ENCODE data around the gene HBS1L. TPM values are rescaled to one million over a fixed set of nuclear protein-coding genes. Genes with fewer than 3 reads are reported as not detected.

HBS1L gene
- 10 to 100 TPM; 72.8 to 92.3 (median 85.3) TPM for total RNA-seq

DNA sequence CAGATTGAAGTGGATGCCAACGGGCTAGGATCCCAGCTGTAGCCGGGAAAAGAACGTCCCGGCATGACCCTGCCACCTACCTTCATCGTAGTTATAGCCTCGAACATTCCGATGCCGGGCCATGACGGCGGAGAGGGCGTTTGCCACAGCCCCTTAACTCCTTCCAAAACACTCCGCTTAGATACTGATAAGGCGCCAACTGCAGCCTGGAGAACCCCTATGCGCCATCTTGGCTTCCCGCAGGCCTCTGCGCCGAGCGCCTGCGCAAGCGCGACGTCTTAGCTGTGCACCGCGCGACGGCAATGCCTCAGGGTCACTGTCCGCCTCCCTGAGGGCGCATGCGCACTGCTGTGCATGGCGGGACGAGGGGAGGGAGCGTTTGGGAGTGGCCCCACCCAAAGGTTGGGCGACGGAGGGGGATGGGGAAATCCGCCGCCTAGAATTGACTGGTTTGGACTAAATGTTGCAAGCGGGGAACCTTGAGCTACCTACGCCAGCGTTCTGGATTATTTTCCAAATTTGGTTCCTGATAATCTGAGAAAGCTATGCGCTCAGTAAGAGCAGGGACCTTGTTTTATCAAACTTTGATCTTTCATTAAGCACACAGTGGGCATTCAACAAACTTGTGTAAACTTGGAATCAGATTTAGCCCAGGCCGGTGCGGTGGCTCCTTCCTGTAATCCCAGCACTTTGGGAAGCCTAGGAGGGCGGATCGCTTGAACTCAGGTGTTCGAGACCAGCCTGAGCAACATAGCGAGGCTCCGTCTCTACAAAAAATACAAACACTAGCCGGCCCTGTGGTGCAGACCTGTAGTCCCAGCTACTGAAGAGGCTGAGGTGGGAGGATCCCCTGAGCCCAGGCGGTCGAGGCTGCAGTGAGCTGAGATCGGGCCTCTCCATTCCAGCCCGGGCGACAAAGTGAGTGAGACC, at the start of gene HBS1L:
Gene HBS1L, minus strand, starts transcription at position 254 of the 930 bp plus-strand sequence. Its CDS starts 131 bp downstream, at position 123.
- DNase-seq (peak; percentile 97), ATAC-seq (peak; percentile 98)
- Mint-ChIP-seq H3K9me3 (no peaks in the 10 kb centered on the region), H3K4me3 (peak within 1 kb of the TSS; percentile 99), H3K27me3 (ENCODE audit: low read depth) (peaks cover 2% of the 10 kb centered on the region), H3K36me3 (ENCODE audit: insufficient read depth) (peaks cover 7% of the 10 kb centered on the region), H3K4me1 (ENCODE audit: low read depth) (peaks cover 34% of the 10 kb centered on the region)

DNA sequence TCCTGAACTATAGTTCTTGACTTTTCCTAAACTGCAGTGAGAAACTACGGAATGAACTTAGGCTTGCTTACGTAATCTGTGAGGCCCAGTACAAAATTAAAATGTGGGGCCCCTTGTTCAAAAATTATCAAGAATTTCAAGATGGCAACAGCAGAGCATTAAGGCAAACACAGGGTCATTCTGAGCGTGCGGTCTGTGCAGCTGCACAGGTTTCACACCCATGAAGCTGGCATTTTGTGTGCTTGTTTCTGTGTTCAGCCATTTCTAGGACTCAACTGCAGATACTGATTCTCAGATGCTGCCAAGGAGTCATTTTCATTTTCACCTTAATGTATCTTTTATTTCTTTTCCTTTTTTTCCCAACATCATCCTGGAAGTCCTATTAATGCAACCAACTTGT, 49.6 kb upstream of the HBS1L start:
- peaks cover 40% of the 10 kb centered on the region for H3K4me1 Mint-ChIP-seq (ENCODE audit: low read depth)
- DNase-seq, result no peak
- H3K9me3 Mint-ChIP-seq, result no peaks in the 10 kb centered on the region
- H3K4me3 Mint-ChIP-seq, result no peak overlapping the region
- no peak for ATAC-seq
- no peaks in the 10 kb centered on the region for H3K36me3 Mint-ChIP-seq (ENCODE audit: insufficient read depth)
- no peaks in the 10 kb centered on the region for H3K27me3 Mint-ChIP-seq (ENCODE audit: low read depth)

DNA sequence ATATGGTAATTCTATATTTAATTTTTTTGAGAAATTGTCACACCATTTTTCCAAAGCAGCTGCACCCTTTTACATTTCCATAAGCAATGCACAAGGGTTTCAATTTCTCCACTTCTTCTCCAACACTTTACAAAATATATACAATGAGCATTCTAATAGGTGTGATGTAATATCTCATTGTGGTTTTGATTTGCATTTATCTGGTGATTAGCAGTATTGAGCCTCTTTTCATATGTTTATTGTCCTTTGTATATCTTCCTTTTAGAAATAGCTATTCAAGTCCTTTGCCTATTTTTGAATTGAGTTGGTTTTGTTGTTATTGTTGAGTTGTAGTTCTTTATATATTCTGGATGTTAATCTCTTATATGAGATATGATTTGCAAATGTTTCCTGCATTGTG, 47.6 kb upstream of the HBS1L start:
- H3K36me3 Mint-ChIP-seq (ENCODE audit: insufficient read depth), result no peaks in the 10 kb centered on the region
- H3K27me3 Mint-ChIP-seq (ENCODE audit: low read depth), result no peaks in the 10 kb centered on the region
- no peak overlapping the region for H3K4me3 Mint-ChIP-seq
- H3K4me1 Mint-ChIP-seq (ENCODE audit: low read depth), result peaks cover 44% of the 10 kb centered on the region
- DNase-seq (no peak), ATAC-seq (no peak)
- no peaks in the 10 kb centered on the region for H3K9me3 Mint-ChIP-seq

DNA sequence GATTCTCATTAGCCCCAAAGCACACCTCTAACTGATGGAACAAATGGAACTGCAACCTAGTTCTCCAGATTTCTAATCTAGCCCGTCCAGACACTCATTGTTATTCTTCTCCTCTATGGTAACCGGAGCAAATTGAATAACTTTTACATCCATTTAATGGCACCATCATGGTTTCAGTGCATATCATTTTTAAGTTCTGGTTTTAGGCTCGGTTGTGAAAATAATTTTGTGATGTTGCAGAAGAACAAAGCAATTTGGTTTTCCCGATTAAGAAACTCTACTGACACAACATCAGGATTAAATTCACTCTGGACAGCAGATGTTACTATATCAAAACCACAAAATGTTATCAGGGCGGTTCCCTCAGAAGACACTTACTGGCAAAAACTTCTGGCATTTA, 42.5 kb upstream of the HBS1L start:
- ATAC-seq, result no peak
- no peak for DNase-seq
- H3K9me3 Mint-ChIP-seq, result no peaks in the 10 kb centered on the region
- peaks cover 44% of the 10 kb centered on the region for H3K4me1 Mint-ChIP-seq (ENCODE audit: low read depth)
- no peaks in the 10 kb centered on the region for H3K36me3 Mint-ChIP-seq (ENCODE audit: insufficient read depth)
- no peaks in the 10 kb centered on the region for H3K27me3 Mint-ChIP-seq (ENCODE audit: low read depth)
- H3K4me3 Mint-ChIP-seq, result no peak overlapping the region

DNA sequence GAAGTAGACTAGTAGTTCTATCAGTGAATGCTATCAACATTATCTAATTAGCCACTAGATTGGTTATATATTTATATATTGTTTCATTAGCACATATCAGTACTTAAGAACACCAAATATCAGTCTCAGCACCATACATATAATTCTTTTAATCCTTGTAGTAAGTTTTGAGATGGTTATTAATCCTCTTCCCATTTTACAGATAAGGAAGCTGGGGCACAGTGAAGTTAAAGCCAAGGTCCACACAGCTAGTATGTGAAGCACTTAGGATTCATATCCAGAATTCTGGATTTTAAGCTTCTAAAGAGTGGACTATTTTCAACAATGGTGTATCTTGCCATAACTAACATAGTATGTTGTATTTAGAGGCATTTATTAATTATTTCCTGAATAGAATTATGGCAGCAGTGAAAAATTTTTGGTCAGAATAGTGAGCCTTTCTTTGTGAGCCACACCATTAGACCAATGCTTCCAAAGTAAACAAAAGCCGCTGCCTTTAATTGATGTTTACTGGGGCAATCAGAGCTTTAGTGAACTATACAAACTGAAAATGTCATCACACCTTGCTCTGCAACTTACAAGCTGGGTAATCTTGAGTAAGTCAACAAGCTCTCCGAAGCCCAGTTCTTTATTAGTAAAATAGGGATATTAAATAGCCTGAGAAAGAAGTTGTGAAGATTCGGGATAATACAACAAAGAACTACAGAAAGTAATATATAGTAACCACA, 41.9 kb upstream of the HBS1L start:
- ATAC-seq (no peak), DNase-seq (no peak)
- Mint-ChIP-seq H3K27me3 (ENCODE audit: low read depth) (no peaks in the 10 kb centered on the region), H3K4me1 (ENCODE audit: low read depth) (peaks cover 40% of the 10 kb centered on the region), H3K9me3 (no peaks in the 10 kb centered on the region), H3K36me3 (ENCODE audit: insufficient read depth) (no peaks in the 10 kb centered on the region), H3K4me3 (no peak overlapping the region)

DNA sequence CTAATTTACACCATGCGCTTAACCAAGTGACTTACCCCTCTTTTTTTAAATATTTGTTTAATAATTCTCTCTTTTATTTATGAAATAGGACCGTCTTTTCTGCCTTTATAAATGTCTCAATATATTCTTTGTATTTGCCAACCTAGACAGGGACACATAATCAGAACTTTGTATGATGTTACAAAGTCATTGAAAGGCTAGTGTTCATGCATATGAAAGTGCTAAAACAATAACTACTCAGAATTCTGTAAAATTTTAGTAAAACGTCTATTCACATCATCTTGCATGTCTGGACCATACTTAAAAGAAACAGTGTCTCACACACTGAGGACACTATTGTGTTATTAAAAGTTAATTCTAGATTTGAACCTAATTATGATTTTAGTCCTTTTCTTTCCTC, 41.1 kb upstream of the HBS1L start:
- H3K4me1 Mint-ChIP-seq (ENCODE audit: low read depth), result peaks cover 42% of the 10 kb centered on the region
- no peaks in the 10 kb centered on the region for H3K36me3 Mint-ChIP-seq (ENCODE audit: insufficient read depth)
- H3K4me3 Mint-ChIP-seq, result no peak overlapping the region
- DNase-seq, result no peak
- no peak for ATAC-seq
- no peaks in the 10 kb centered on the region for H3K9me3 Mint-ChIP-seq
- no peaks in the 10 kb centered on the region for H3K27me3 Mint-ChIP-seq (ENCODE audit: low read depth)

DNA sequence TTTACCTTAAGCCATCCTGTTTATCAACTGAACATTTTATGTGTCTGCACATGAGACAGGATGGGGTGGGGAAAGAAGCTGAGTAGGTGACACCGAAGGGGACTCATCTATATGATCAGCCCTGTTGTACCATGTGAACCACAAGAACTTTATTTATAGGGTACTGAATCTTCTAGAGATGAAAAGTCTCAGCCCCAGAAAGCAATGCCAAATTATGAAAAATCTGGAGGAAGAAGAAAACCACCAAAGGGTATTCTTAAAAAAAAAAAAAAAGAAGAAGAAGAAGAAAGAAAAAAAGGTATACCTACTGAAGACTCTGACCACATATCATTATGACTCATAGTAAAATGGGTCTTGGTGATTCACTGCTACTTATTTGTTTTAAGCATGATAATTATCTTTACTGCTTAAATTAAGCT, 39.8 kb upstream of the HBS1L start:
- ATAC-seq (peak; percentile 90 to 93), DNase-seq (peak; percentile 35)
- peaks cover 55% of the 10 kb centered on the region for H3K4me1 Mint-ChIP-seq (ENCODE audit: low read depth)
- H3K4me3 Mint-ChIP-seq, result no peak overlapping the region
- H3K36me3 Mint-ChIP-seq (ENCODE audit: insufficient read depth), result no peaks in the 10 kb centered on the region
- H3K9me3 Mint-ChIP-seq, result no peaks in the 10 kb centered on the region
- H3K27me3 Mint-ChIP-seq (ENCODE audit: low read depth), result no peaks in the 10 kb centered on the region

DNA sequence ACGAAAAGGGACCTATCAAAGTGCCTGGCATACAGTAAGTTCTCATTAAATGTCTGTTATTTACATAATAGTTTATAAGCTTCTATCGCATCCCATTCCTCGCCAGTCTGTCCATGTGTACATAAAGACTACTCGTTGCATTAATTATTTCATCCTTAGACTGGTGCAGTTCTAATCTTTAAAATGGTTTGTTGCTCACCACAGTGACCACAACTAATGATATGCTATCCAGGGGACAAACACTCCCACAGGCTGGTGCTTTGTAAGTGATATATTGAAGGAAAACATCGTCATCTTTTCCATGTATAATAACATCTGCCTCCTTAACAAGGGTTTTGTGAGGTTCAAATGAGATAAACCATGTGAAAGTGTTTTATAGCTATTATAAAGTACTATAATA, 39.0 kb upstream of the HBS1L start:
- no peaks in the 10 kb centered on the region for H3K36me3 Mint-ChIP-seq (ENCODE audit: insufficient read depth)
- peaks cover 60% of the 10 kb centered on the region for H3K4me1 Mint-ChIP-seq (ENCODE audit: low read depth)
- DNase-seq, result no peak
- no peaks in the 10 kb centered on the region for H3K9me3 Mint-ChIP-seq
- no peak overlapping the region for H3K4me3 Mint-ChIP-seq
- no peak for ATAC-seq
- no peaks in the 10 kb centered on the region for H3K27me3 Mint-ChIP-seq (ENCODE audit: low read depth)

DNA sequence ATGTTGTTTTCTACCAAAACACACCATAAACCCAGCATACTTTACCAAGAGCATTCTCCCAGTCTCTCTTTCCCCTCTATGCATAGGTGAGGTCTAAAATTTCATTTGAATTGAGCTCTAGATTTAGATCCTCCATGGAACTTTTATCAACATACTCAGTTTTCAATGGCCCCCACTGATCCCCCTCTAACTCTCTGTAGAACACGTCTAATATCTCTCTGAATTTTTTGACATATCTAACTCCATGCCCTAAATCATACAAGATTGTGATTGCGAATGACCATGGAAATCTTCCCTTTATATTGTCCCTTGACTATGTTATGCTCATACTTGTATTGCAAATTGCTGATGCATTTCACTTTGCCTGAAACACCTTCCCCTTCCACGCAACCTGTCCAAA, 38.1 kb upstream of the HBS1L start:
- no peaks in the 10 kb centered on the region for H3K27me3 Mint-ChIP-seq (ENCODE audit: low read depth)
- DNase-seq (no peak), ATAC-seq (no peak)
- H3K4me1 Mint-ChIP-seq (ENCODE audit: low read depth), result peaks cover 68% of the 10 kb centered on the region
- H3K4me3 Mint-ChIP-seq, result peak overlapping the region; percentile 31
- no peaks in the 10 kb centered on the region for H3K9me3 Mint-ChIP-seq
- no peaks in the 10 kb centered on the region for H3K36me3 Mint-ChIP-seq (ENCODE audit: insufficient read depth)

DNA sequence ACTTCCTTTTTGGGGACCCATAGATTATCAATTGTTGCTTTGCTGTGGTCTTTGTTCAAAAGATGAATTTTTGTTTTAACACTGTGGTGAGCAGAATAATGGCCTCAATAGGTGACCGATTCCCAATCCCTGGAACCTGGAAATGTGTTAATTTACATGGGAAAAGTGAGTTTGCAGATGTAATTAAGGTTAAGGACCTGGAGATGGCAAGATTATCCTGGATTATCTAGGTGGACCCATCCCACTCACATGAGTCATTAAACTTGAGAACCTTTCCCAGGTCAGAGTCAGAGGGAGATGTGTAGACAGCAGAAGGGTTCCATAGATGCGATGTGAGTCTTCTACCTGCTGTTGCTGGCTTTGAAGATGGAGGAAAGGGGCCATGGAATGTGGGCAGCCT, 36.2 kb upstream of the HBS1L start:
- Mint-ChIP-seq H3K27me3 (ENCODE audit: low read depth) (no peaks in the 10 kb centered on the region), H3K4me1 (ENCODE audit: low read depth) (peaks cover 87% of the 10 kb centered on the region), H3K9me3 (no peaks in the 10 kb centered on the region), H3K4me3 (peak overlapping the region; percentile 19), H3K36me3 (ENCODE audit: insufficient read depth) (no peaks in the 10 kb centered on the region)
- DNase-seq (no peak), ATAC-seq (no peak)

DNA sequence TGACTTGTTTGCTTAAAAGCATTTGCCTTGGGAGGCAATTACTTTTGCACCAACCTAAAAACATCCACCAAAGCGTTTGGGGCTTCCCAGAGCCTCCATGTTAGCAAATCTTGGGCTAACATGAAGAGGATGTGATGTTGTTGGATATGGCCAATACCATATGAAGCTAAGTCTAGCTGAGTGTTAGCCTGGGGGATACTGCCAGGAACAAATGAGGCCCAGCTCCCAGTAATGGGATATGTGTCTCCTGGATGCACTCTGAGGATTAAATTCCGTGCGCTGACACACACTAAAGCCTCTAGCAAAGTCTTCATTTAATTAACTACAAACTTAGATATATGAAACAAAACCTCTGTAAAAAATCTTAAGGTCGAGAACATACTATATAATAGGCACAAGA, 35.3 kb upstream of the HBS1L start:
- Mint-ChIP-seq H3K4me3 (no peak overlapping the region), H3K9me3 (no peaks in the 10 kb centered on the region), H3K27me3 (ENCODE audit: low read depth) (no peaks in the 10 kb centered on the region), H3K4me1 (ENCODE audit: low read depth) (peaks cover 90% of the 10 kb centered on the region), H3K36me3 (ENCODE audit: insufficient read depth) (no peaks in the 10 kb centered on the region)
- DNase-seq (no peak), ATAC-seq (no peak)

DNA sequence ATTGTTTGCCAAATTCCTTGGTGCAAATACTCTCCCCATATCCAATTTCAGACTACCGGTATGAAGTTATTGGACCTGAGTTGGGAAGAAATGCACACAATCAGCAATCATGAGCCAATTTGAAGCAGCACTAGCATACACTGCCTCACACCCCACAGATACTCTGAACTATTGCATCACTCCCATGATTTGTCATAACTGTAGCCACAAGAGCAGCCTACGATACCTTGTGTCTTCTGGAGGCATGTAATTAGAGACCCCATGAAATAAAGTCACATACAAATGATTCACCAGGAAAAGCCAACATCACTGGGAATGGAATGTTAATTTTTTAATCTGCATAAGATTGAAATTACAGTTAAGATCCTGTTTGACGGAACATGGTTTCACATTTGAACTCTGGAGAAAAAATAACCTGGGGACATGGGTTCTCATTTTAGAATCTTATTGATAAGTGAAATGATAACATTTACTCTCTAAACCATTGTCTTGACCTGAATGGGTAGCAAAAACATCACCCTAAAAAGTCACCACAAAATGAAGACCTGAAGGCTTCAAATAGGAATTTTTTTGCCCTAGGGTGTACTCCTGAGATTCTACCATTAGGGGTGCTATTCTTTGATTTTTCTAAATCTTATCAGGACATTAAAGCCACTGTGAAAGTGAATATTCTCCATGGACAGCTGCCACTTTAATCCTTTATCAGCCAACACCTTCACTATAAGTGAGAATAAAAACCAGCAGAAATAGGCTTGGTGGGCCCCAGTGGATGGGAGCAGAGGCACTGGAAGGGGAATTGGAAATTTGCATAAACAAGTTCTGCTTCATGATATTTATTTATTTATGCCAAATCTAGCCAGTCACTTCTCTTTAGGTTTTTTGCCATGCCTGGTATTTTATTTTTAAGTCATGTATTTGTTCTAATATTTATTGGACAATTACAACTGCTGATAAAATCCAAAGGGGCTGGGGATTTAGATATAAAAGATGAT, 34.5 kb upstream of the HBS1L start:
- no peaks in the 10 kb centered on the region for H3K9me3 Mint-ChIP-seq
- H3K4me3 Mint-ChIP-seq, result peak overlapping the region; percentile 57
- H3K4me1 Mint-ChIP-seq (ENCODE audit: low read depth), result peaks cover 86% of the 10 kb centered on the region
- no peak for DNase-seq
- H3K27me3 Mint-ChIP-seq (ENCODE audit: low read depth), result no peaks in the 10 kb centered on the region
- H3K36me3 Mint-ChIP-seq (ENCODE audit: insufficient read depth), result no peaks in the 10 kb centered on the region
- ATAC-seq, result peak; percentile 77 to 82

DNA sequence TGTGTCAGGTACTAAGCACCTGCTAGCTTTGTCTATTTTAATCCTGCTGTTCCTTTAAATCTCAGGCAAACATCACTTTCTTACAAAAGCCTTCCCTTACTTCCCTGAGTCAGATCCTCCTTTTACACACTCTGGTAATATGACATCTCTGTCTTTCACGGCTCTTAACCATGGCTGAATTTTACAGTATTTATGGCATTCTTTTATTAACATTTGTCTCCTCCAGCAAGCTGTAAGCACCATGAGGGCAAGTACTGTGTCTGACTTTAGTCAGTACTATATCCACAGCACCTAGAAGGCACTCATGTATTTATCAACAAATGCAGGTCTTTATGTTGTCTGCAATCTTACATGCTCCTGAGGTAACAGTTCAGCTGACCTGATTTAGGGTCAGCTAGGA, 33.7 kb upstream of the HBS1L start:
- DNase-seq (no peak), ATAC-seq (peak in 1 of 2 donors; percentile 6)
- Mint-ChIP-seq H3K9me3 (no peaks in the 10 kb centered on the region), H3K4me3 (peak overlapping the region; percentile 51), H3K4me1 (ENCODE audit: low read depth) (peaks cover 78% of the 10 kb centered on the region), H3K36me3 (ENCODE audit: insufficient read depth) (no peaks in the 10 kb centered on the region), H3K27me3 (ENCODE audit: low read depth) (no peaks in the 10 kb centered on the region)

DNA sequence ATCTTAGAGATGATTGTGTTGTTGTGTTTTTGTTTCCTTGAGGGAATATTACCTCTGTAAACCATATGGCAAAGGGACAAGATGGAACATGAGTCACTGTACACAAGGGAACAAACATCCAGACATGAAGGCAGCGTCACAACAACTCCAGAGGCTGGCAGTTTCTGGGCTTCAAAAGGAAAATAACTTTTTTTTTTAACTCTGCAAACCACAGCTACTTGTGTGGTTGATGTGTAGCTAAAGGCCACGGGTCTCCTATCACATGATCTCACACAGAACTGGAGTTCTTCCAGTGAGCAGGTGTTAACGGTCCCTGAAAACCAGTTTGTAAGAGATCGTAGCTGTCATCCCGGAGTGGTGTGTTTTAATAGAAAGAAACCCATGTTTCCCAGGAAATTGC, 33.2 kb upstream of the HBS1L start:
- H3K9me3 Mint-ChIP-seq, result peaks cover 2% of the 10 kb centered on the region
- DNase-seq (peak; percentile 23), ATAC-seq (peak; percentile 22 to 35)
- no peaks in the 10 kb centered on the region for H3K27me3 Mint-ChIP-seq (ENCODE audit: low read depth)
- H3K36me3 Mint-ChIP-seq (ENCODE audit: insufficient read depth), result no peaks in the 10 kb centered on the region
- peak overlapping the region; percentile 51 for H3K4me3 Mint-ChIP-seq
- peaks cover 73% of the 10 kb centered on the region for H3K4me1 Mint-ChIP-seq (ENCODE audit: low read depth)

Measured in activated T-cell treated with anti-CD3 and anti-CD28 coated beads, Interleukin-2, amount 50 U/mL, for 4 hours (primary cell).